HG03575 (cell line): Measurements from ENCODE around the gene AMOTL2.

ENCODE experiments used
- ATAC-seq: cut with Tn5 transposase; IDR thresholded peaks from one replicate; pipeline ENCODE4 v1.9.1; 2021; ENCODE audit not compliant: unreplicated experiment, insufficient number of reproducible peaks, low FRiP score; ENCODE audit errors: extremely low read depth

The AMOTL2 gene

DNA sequence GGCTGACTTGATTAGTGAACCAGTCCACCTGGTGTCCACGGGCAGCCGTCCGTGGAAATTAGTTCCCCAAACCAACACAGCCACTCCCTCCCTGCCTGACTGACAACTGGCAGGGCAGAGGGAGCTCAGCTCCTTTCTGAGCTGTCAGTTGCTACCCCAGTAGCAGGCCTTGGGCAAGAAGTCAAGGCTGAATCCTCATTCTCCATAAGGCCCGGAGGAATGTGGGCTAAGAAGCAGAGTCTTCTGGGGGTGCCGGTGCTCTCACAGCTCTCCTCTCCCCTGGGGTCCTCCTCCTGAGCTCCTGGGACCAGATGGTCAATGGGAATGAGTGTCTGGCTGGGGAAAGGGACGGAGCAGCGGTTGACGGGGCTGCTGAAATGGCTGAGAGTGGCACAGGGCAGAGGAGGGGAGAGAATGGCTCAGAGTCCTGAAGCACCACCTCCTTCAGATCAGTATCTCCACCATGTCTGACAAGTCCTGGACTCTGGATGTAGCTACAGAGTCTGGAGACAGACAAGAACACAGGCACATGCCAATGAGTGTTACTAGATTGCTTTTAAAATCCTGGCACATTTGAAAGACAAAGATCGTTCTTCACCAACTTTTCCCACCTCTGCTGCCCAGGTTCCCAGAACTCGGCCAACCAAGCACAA, 16.9 kb downstream of the AMOTL2 start:
- no peak for ATAC-seq

DNA sequence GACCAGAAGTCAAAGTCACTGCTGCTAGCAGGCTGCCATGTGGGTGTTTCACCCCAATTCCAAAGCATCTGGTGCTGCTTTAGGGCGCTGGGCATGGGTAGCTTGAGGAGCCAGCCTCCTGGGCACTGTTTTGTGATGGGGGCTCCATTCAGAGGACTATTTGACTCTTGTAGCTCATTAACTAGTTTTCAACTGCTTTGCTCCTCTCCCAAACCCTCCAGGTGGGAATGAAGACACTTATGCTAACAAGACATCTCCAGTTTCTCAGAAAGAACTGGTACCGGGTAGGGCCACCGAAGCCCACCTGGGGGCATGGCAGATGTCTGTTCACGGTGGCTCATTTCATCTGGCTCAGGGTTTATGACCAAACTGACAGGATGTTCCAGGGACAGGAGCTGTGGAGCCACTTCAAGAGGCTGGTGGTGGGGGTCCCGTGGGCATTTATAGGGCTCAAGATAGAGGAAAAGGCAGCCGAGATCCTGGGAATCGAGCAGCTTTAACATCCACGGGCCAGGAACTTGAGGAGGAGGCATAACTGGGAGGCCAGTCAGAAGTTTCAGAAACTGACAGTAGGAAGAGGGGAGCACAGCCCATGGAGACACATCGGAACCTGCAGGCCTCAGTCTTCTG, 17.7 kb downstream of the AMOTL2 start:
- no peak for ATAC-seq

DNA sequence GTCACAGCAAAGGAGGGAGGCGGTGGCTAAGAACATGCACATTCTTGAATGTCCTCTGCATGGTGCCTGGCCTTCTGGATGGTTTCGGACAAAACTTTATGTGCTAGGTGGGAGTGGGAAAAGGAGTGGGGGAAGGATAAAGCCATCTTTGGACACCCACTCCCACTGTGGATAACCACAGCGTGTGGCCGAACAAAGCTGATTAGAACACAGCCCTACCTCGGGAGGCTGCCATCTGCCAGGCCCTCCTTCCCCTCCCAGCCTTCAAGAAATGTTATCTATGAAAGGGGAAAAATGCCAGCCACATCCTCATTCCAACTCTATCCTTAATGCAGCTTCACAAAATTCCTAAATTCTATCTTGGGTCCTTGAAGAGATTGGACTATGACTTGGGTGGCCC, 18.8 kb downstream of the AMOTL2 start:
- ATAC-seq, result no peak

DNA sequence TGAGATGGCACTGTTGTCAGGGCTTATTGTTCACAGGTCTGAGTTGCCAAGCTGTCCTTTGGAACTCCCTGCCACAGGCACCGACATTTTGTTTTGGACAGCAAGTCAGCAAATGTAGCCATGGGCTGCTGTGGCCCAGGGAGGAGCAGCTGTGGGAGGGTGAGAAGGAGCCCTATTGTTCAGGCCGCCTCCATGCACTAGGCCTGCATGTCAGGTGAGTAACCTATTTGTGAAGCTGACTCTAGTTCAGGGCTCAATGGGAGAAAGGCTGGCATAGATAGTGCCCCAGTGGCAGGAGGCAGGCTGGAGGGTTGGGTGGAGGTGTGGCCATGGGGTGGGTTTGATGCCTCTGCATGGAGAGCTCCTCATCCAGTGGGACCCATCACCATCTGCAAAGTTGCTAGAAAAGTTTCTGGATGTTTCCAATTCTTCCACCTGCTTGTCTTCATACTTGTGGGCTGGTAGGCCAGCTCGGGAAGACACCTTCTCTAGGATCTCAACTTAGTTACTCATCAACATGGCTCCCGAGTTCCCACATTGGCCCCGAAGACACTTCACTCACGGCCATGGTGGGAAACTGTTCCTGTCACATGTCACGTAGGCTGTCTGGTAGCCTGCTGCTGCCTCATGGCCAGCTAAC, 19.5 kb downstream of the AMOTL2 start:
- no peak for ATAC-seq

DNA sequence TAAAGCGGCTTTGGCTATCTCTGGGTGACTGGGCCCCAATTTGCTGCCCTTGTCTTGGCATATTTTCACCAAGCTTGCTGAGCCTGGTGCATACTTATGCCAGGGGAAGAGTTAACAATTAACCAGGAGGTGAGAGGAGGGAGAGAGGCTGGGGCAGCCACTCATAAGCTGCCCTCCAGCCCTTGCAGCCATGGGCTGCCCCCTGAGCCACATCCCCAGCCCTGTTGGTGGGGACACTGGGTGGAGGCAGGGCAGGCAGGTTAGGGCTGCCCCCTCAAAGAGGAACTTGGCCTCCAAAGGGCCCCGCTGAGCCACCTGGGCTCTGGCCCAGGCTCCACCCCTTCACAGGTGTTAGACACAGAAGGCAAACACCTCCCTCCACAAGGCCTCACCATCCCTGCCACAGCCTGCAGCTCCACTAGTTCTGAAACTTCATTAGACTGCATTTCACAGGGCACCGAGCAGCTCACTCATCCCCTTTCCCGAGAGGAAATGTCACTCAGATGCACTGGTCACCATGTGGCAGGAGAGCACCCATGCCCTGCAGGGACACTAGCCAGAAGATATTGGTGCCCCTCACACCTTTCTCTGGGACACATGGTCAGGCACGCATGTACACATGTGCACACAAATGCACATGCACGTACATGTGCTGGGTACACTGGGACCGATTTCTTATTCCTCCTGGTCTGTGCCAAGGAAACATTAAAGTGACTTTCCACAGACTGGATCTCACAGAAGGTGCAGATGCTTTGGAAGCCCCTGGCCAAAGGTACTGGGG, 20.2 kb downstream of the AMOTL2 start:
- ATAC-seq, result no peak

DNA sequence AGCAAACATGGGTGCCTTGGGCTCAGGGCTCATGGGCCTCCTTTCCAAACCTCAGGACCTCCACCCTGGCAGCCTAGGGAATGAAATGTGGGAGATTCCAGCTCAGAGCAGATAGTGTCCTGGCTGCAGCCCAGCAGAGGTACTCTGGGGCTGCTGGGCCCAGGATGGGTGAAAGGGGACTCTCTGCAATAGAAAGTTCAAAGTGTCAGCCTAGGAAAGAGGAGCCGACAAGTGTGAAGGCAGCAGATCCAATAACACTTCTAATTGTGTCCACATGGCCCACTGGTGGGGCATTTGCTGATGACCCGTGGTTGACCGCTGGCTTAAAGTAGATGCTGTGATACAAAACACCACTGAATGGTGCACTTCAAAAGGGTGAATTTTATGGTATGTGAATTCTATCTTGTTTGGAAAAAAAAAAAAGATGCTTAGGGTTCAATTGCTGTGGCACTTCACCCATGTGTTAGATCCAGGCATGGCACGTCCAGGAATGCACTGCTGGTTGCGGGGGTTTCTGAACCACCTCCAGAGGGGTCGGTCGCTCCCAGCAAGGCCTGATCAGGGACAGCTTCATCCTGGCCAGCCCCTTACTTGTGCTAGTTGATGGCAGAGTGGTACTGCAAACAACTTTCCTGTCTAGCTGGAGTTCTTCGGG, 20.9 kb downstream of the AMOTL2 start:
- no peak for ATAC-seq

DNA sequence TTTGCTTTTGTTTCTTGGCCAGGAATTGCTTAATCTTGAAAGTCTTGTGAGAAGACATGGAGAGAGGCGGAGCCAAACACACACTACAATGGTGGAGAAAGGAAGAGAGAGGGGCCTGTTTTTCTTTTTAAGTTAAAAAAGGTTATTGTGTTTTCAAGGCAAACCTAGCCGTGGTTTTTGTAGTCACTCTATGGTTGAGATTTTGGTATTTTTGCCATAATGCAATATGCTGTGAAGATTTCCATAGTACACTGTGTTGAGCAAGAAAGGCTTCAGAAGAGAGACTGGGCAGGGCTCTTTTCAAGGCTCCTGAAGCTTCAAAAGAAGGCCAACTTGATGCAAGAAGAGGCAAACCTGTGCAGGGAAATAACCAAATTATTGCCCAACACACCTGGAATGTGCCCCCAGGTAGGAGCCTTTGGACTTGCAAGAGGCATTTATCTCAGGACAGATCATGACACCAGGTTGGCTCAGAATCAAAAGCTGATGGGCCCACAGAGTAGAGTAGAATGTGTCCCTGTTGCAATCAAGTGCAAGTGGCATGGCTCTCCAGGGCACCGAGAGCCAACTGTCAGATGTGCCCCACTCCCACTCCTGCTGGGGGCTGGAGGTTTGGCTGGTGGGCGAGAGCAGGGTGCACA, 22.1 kb downstream of the AMOTL2 start:
- ATAC-seq, result no peak

DNA sequence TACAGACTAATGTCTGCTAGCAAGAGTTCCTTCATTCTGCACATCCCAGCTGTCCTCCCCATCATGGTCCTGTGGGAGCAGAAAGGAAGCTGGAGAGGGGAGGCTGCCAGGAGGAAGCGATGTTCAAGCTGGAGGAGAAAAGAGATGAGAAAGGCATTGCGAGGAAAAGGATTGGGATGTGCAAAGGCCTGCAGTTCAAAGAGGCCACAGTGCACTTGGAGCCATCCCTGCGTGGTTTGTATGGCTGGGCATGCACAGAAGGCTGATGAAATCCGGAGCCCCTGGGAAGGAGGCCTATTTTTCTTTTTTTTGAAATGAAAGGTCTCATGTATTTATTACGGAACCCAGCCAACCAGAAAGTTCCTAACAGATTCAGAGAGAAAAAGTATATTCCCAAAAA, 22.8 kb downstream of the AMOTL2 start:
- ATAC-seq, result no peak

DNA sequence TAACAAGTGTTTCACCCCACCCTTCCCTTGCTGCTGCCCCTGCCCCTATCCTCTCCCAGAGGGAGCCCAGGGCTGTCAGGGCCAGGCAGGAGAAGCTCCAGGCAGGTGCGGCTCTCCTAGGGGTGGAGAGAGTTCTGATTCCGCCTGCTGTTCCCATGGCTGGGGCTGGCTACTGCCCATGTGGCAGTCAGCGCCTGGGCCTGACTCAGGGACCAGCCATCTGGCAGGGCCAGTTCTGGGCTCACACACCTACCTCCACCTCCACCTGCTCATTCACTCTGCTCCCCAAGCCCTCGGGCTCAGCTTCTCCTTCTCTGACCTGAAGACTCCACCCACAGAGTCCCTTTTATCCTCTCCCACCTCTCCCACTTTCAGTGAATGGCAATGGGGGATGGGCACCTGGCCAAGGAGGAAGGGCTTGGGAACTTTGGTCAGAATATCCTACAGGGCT, 23.4 kb downstream of the AMOTL2 start:
- ATAC-seq, result no peak

DNA sequence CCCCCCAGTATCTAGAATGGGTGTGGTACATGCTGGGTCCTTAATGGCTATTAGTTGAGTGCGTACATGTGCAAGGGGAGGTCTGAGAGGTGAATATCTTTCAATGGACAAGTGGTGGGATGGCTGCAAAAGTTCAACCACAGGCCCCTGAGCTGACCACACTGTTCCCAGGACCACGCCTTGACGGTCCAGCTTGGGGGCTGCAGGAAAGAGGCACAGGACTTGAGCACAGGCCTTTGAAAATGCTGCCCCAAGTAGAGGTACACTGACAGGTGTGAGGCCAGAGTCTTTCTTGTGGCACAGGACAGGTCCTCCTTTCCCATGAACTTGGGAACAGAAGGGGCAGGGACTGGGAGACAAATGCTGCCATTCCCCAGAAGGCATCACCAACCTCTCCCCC, 24.0 kb downstream of the AMOTL2 start:
- ATAC-seq, result no peak

DNA sequence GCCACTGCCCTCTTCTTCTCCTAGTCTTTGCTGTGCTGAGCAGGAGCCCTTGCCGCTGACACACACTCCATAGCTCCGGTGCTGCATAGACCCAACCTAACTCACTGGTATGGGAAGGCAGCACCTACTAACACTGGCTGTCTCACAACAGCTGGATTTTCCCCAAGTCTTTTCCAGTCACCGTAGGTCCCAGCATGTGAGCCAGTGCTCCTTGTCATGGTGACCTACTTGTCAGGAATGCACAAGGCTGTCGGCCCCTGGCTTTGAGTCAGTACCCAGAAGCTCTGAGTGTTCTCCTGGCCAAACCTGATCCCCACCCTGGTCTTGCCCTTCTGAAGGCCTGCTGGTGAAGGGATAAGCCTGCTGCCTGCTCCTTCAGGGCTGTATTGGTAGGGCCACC, 25.7 kb downstream of the AMOTL2 start:
- no peak for ATAC-seq

DNA sequence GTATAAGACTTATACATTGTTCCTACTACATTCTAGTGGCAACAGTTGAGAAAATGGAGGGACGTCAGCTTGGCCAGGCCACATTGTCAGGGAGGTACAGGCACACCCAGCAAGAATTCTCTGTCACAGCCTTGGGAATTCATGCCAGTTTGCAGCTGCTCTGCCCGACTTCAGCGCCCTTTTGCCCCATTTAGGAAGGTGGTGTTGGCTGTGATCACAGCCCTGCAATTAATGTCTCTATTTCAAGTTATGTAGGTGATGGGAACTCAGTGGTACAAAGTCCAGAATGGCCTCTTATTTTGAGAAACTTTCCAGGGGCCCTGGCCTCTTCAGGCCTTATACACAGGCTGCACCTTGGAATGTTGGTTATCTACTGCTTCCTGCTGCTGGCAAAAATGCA, 26.7 kb downstream of the AMOTL2 start:
- ATAC-seq, result no peak

DNA sequence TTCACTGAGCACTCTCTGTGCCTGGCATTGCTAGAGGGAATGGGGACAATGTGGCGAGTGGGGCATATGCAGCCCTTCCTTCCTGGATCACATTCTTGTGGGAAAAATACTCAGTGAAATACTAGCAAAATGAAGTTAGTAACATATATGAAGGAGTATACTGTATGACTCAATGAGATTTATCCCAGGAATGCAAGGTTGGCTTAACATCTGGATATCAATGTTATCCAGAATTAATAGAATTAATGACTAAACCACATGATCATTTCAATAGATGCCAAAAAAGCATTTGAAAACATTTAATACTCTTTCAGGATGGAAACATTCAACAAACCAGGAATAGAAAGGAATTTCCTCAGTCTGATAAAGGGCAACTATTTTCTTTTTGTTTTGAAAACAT, 27.5 kb downstream of the AMOTL2 start:
- no peak for ATAC-seq

DNA sequence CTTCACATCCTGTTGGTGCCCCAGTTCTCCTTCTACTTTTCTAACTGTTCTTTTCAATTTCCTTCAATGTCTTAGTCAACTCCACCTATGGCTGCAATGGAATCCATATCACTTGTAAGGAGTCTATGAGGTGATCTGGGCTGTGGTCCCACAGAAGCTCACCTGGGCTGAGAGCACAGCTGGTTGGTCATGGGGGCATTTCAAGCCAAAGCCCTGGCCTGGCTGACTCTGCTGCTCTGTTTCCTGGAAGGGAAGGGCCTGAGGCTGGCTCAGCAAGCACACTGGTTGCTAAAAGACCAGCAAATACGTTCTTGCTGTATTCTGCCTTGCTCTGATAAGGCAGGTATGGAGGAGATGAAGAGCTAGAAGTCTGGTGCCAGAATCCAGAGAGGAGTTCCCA, 29.0 kb downstream of the AMOTL2 start:
- no peak for ATAC-seq

DNA sequence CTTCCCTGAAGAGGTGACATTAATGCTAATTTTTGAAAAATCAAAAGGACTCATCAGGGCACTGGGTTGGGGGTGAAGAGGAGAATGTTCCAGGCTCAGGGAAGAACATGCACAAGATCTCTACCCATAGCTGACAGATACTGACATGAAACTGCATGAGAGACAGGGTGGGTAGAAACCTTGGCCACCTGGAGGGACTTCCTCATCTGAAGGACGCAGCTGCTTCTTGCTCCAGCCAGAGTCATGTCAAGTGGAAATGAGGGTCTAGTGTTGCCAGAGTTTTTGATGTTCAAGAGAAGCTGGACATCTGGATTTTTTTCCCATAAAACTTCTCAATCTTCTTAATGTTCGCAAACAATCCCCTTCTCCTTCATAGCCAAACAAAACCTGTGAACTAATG, 29.7 kb downstream of the AMOTL2 start:
- ATAC-seq, result no peak

DNA sequence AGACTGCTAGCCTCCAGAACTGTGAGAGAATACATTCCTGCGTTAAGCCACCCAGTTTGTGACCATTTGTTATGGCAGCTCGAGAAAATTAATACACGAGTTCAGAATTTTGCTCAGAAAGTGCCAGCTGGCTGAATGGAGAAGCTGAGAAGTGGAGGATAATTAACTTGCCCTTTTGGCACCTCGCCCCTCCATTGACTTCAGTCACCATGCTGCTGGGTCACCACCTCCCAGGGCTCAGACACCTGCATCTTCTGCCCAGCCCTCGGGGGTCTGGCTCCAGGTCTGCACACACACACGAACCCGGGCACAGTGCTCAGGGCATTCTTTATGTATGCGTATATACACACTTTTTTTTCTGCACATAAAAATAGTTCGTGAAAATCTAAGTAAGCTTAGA, 32.0 kb downstream of the AMOTL2 start:
- ATAC-seq, result no peak

DNA sequence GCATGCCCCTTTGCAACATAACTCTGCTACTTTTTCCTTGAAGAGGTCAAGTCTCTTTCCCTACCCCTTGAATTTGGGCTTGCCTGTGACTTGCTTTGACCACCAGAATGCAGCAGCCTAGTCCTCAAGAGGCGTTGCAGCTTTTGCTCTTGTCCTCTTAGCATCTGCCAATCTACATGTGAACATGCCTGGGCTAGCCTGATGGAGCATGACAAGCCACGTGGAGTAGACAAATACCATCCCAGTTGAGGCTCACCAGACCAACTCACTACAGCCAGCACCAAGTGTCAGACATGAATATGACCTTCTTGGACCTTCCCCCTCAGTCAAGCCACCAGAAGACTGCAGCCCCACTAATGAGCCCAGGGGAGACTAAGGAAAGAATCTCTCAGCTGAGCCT, 32.9 kb downstream of the AMOTL2 start:
- ATAC-seq, result no peak

DNA sequence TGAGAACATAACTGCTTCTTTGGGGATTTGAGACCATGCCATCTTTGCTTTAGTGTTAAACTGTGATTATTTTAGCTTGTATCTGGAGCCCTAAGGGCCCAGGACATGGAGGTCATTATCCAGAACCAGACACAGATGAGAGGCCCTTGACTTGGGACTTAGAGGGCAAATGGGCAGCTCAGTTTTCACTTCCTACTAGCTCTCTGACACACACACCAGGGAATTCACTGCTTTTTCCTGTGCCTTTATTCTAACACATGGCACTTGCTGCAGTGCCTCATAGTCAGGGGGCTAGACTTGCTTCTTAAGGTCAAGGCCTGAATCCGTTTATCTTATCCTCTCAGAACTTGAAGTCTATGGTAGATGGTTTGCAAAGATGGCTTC, 33.3 kb downstream of the AMOTL2 start:
- no peak for ATAC-seq

DNA sequence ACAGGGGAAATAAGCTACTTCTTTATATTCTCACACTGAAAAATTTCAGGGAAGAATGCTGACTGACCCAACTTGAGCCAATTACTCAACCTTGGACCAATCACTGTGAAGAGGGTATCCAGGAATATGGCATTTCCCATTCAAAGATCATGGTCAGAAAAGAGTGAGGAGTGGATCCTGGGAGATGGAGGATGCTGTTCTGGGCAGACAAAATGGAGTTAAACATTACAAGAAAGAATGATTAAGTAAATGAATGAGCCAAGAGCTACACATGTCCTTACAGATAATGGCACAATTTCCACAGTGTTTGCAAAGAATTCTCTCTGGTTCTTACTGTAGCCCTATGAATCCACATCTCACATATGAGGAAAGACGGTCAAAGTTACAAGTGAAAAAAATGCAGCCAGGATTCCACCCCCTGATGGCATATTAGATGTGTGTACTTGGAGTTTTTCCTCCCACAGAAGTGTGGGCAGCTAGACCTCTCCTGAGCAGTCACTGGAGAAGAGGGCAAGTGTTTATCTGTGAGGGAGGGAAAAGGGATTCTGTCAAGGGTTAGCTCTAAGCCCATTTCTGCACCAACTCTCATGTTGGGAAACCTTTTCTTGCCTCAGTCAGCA, 33.8 kb downstream of the AMOTL2 start:
- no peak for ATAC-seq
